Stimulated activated CD4-positive, alpha-beta T cell treated with anti-CD3 and anti-CD28 coated beads, Interleukin-2, amount 100 ng/mL, for 48 hours (primary cell): ENCODE measurements around the gene FBN3.
A peak's percentile ranks its signal among the peaks of the same experiment; 100 is the strongest.
"Not testable (repeated sequence)": the region's sequence is repeated elsewhere in the genome, so short reads cannot be mapped to it uniquely, and the experiment has no call there.

Source experiments
- DNase-seq, 2 donors: peaks; one replicate each; pipeline ENCODE4 v3.0.0-alpha.2; 2020

The FBN3 gene

GRCh38 chr19:8050274-8051096, 98.9 kb downstream of the FBN3 start:
- DNase-seq = peak; percentile 85 to 93

- no peak for DNase-seq
These were observed 102.7 kb downstream of the FBN3 start for GRCh38 chr19:8046569-8047165.

- DNase-seq = no peak
These were observed 103.4 kb downstream of the FBN3 start for GRCh38 chr19:8045872-8046568.

GRCh38 chr19:8044018-8044417, 105.4 kb downstream of the FBN3 start:
- no peak for DNase-seq

GRCh38 chr19:8042900-8043299, 106.5 kb downstream of the FBN3 start:
- DNase-seq = no peak

- no peak for DNase-seq
These were observed 107.9 kb downstream of the FBN3 start for GRCh38 chr19:8041531-8041931.

GRCh38 chr19:8039231-8039630, 110.2 kb downstream of the FBN3 start:
- DNase-seq = no peak

GRCh38 chr19:8038815-8039214, 110.6 kb downstream of the FBN3 start:
- no peak for DNase-seq

GRCh38 chr19:8036434-8037099, 112.8 kb downstream of the FBN3 start:
- no peak for DNase-seq

GRCh38 chr19:8034178-8034525, 115.2 kb downstream of the FBN3 start:
- no peak for DNase-seq

- not testable (repeated sequence) for DNase-seq
These were observed 115.9 kb downstream of the FBN3 start for GRCh38 chr19:8033287-8034177.

- no peak for DNase-seq
These were observed 118.4 kb downstream of the FBN3 start for GRCh38 chr19:8030960-8031359.

GRCh38 chr19:8028951-8029491, 120.4 kb downstream of the FBN3 start:
- no peak for DNase-seq

- no peak for DNase-seq
These were observed 124.1 kb downstream of the FBN3 start for GRCh38 chr19:8025316-8025715.

- DNase-seq = not testable (repeated sequence)
These were observed 125.1 kb downstream of the FBN3 start for GRCh38 chr19:8024256-8024655.

- no peak for DNase-seq
These were observed 126.0 kb downstream of the FBN3 start for GRCh38 chr19:8023371-8023770.

- DNase-seq = no peak
These were observed 127.1 kb downstream of the FBN3 start for GRCh38 chr19:8022275-8022674.

- no peak for DNase-seq
These were observed 128.0 kb downstream of the FBN3 start for GRCh38 chr19:8021374-8021773.

GRCh38 chr19:8020681-8021080, 128.7 kb downstream of the FBN3 start:
- no peak for DNase-seq

- no peak for DNase-seq
These were observed 131.6 kb downstream of the FBN3 start for GRCh38 chr19:8017808-8018207.
